Esophagus muscularis mucosa (tissue), 4 donors: Measurements from ENCODE around the gene ATP6V1B1. TPM values are rescaled to one million over a fixed set of nuclear protein-coding genes. Genes with fewer than 3 reads are reported as not detected.

Experiments
- DNase-seq: peaks from one replicate; pipeline ENCODE4 v3.0.0-alpha.2; 2017; ENCODE audit errors: extremely low spot score
- H3K27ac ChIP-seq, 4 donors: fragments of 200-600 bp; sonication (generic); replicated peaks in 1 of 4; 1 replicate in 3 of 4; 2 replicates in 1 of 4; pipeline ENCODE4 v1.5.1; 2016 to 2019; ENCODE audit warnings: mild to moderate bottlenecking in 1 of 4
- H3K27me3 ChIP-seq, 4 donors: fragments of 200-600 bp; sonication (generic); one replicate each; pipeline versions ENCODE4 v1.5.1 to v1.6.0; 2016 to 2019
- H3K36me3 ChIP-seq, 4 donors: fragments of 200-600 bp; sonication (generic); one replicate each; pipeline ENCODE4 v1.5.1; 2016 to 2019
- H3K4me1 ChIP-seq, 4 donors: fragments of 200-600 bp; sonication (generic); one replicate each; pipeline ENCODE4 v1.5.1; 2016 to 2019
- H3K4me3 ChIP-seq, 4 donors: fragments of 200-600 bp; sonication (generic); 1 replicate in 2 of 4; 2 replicates in 2 of 4; pipeline ENCODE4 v1.5.1; 2016 to 2019; ENCODE audit warnings: mild to moderate bottlenecking in 4 of 4, moderate library complexity in 1 of 4
- H3K9me3 ChIP-seq, 4 donors: fragments of 200-600 bp; sonication (generic); 1 replicate in 3 of 4; 2 replicates in 1 of 4; pipeline ENCODE4 v1.5.1; 2016 to 2019
- EP300 ChIP-seq: sonication (generic); formaldehyde crosslinking; IDR thresholded peaks from one replicate; pipeline ENCODE4 v1.6.1; 2017; ENCODE audit warnings: antibody characterized with exemption
- POLR2A ChIP-seq: fragments of 450-650 bp; IDR thresholded peaks from one replicate; pipeline ENCODE4 v1.6.1; 2017; ENCODE audit warnings: antibody characterized with exemption, moderate library complexity, mild to moderate bottlenecking, low read depth
- POLR2AphosphoS5 ChIP-seq, 2 donors: sonication (generic); formaldehyde crosslinking; IDR thresholded peaks; one replicate each; pipeline ENCODE4 v1.6.1; 2017; ENCODE audit warnings: antibody characterized with exemption in 2 of 2
- WGBS: methylation state at CpG from one replicate; pipeline ENCODE4 v1.1.5; 2018; 5-methylcytosine and 5-hydroxymethylcytosine counted together
- intact Hi-C: fragments of 100-400 bp; cut with DNase I; formaldehyde crosslinking; loops from one replicate; pipeline ENCODE4 v1.15.1; 2023
- total RNA-seq, 4 donors: library from RNA; depleted of rRNA; stranded (reverse); fragments of >200 nt; gene quantifications; one replicate each; pipeline versions ENCODE4 v1.1.0 to v1.2.1, GENCODE V29; 2016
- TF ChIP-seq, protein P1 (sequence below), 3 experiments: fragments of 200-600 bp in 2 of 3; fragments of 450-650 bp in 1 of 3; sonication (generic) in 2 of 3; IDR thresholded peaks; one replicate each; pipeline ENCODE4 v1.5.1; 2017 to 2019; ENCODE audit warnings: antibody characterized with exemption in 3 of 3, mild to moderate bottlenecking in 2 of 3, moderate library complexity in 1 of 3

Gene ATP6V1B1
- total RNA-seq, 4 donors from 2014 or later = 0.83 to 1.6 TPM; not detected in 2

DNA sequence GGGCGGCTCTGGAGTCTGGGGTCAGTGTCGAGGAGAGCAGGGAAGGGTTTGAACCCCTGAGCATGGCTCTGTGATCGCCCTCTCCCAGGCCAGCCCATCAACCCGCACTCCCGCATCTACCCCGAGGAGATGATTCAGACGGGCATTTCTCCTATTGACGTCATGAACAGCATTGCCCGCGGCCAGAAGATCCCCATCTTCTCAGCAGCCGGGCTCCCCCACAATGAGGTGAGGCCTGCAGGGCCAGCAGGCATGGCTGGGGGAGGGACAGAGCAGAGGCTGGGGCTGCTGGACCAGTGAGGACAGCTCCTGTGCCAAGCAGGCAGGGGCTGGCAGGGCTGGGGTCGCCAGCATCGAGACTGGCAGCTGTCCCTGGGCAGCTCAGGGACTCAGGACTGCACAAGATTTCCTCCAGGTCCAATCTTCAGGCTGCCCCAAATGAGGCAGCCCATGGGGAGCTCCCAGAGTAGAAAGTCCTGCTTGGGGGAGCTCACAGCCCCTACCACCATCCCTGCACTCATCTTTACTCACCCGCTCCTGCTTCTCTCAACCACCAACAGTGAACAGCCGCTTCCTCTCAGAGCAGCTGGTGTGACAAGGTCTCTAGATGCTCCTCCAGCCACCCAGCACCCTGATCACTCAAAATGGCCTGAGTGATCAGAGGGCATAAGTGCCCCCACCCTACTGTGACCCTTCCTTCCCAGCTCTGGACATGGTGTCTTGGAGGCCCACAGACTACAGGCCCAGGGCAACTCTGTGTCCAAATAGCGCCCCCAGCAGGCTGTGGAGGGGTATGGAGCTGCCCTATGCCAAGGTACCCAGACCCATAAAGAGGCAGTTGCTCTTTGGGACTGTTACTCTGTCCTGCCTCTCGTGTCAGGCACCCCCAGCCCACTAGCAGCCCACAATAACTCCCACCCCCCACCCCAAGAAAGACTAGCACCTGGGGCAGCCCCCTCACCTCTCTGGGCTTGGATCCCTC lies 24.4 kb downstream of the ATP6V1B1 start:
- Histone ChIP-seq H3K9me3 (no peaks in the 10 kb centered on the region), H3K36me3 (no peaks in the 10 kb centered on the region), H3K4me1 (peaks cover 6 to 8% (median 6%) of the 10 kb centered on the region in 4 donors), H3K27ac (no peak overlapping the region), H3K27me3 (peaks cover 0 to 80% (median 5%) of the 10 kb centered on the region in 4 donors), H3K4me3 (no peak overlapping the region)
- intact Hi-C loops = no loop called here
- 74% methylated on average over 9 of the region's 17 CpGs for WGBS
- DNase-seq = peak; percentile 88
- TF ChIP-seq POLR2AphosphoS5 (IDR thresholded peaks at IDR 0.05) (no peak), POLR2A (no peak), EP300 (no peak)
- TF ChIP-seq, protein P1, sequence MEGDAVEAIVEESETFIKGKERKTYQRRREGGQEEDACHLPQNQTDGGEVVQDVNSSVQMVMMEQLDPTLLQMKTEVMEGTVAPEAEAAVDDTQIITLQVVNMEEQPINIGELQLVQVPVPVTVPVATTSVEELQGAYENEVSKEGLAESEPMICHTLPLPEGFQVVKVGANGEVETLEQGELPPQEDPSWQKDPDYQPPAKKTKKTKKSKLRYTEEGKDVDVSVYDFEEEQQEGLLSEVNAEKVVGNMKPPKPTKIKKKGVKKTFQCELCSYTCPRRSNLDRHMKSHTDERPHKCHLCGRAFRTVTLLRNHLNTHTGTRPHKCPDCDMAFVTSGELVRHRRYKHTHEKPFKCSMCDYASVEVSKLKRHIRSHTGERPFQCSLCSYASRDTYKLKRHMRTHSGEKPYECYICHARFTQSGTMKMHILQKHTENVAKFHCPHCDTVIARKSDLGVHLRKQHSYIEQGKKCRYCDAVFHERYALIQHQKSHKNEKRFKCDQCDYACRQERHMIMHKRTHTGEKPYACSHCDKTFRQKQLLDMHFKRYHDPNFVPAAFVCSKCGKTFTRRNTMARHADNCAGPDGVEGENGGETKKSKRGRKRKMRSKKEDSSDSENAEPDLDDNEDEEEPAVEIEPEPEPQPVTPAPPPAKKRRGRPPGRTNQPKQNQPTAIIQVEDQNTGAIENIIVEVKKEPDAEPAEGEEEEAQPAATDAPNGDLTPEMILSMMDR (IDR thresholded peaks at IDR 0.05) = no peak

DNA sequence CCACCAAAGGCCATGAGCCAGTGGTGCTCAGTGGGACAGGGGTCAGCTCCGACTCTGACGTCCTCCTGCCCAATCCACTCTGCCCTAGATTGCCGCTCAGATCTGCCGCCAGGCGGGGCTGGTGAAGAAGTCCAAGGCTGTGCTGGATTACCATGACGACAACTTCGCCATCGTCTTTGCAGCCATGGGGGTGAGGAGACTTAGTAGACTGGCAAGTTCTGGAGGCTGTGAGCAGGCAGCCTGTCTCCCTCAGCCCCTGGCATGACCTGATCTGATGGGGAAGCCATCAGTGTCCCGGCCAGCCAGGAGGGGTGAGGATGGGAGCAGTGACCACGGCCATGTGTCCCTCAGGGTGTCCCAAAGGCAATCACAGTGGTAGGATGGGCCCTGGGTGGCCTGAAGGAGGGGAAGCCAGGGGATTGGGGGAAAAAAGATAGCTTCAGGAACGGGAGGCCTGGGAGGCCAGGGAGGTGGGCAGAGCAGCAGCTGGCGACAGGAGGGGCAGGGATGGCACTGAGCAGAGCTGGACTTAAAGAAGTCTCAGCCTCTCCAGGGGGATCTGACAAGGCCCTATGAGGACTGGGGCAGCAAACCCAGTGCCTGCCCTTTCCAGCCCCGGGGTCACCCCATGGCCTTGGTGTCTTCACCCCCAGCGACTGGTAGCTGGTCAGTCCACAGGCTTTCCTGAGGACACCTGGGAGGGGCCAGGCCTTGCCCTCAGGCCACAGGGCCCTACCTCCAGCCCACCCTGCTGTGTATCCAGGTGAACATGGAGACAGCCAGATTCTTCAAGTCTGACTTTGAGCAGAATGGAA lies 25.3 kb downstream of the ATP6V1B1 start:
- peak; percentile 88 for DNase-seq
- H3K9me3 ChIP-seq = no peaks in the 10 kb centered on the region
- 71% methylated on average over 6 of the region's 14 CpGs for WGBS
- peaks cover 6 to 13% (median 10%) of the 10 kb centered on the region in 4 donors for H3K4me1 ChIP-seq
- no peak overlapping the region for H3K27ac ChIP-seq
- intact Hi-C loops = no loop called here
- H3K4me3 ChIP-seq = no peak overlapping the region
- H3K36me3 ChIP-seq = no peaks in the 10 kb centered on the region
- H3K27me3 ChIP-seq = peaks cover 0 to 86% (median 5%) of the 10 kb centered on the region in 4 donors
- TF ChIP-seq EP300 = no peak
- TF ChIP-seq, protein P1 (IDR thresholded peaks at IDR 0.05) = no peak
- no peak for TF ChIP-seq POLR2AphosphoS5 (IDR thresholded peaks at IDR 0.05)
- no peak for TF ChIP-seq POLR2A

DNA sequence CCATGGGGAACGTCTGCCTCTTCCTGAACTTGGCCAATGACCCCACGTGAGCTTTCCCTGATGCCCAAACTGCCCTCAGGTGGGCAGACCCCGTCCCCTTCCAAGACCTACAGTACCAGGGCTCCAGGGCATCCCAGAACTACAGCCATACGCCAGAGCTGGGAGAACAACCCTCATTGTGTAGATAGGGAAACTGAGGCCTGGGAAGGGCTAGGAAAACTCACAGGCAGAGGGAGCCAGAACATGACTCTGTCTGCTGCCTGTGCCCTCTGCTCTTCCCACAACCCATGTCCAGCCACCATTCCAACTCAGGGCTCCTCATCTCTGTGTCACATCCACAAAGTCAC lies 25.9 kb downstream of the ATP6V1B1 start:
- H3K4me1 ChIP-seq = peaks cover 6 to 13% (median 10%) of the 10 kb centered on the region in 4 donors
- no peaks in the 10 kb centered on the region for H3K9me3 ChIP-seq
- no peak overlapping the region for H3K4me3 ChIP-seq
- H3K36me3 ChIP-seq = no peaks in the 10 kb centered on the region
- WGBS = 95% methylated on average over 4 of the region's 4 CpGs
- intact Hi-C loops = no loop called here
- peaks cover 0 to 86% (median 5%) of the 10 kb centered on the region in 4 donors for H3K27me3 ChIP-seq
- TF ChIP-seq POLR2AphosphoS5 (IDR thresholded peaks at IDR 0.05) (no peak), POLR2A (no peak)
- peak; percentile 21 for DNase-seq
- no peak overlapping the region for H3K27ac ChIP-seq

DNA sequence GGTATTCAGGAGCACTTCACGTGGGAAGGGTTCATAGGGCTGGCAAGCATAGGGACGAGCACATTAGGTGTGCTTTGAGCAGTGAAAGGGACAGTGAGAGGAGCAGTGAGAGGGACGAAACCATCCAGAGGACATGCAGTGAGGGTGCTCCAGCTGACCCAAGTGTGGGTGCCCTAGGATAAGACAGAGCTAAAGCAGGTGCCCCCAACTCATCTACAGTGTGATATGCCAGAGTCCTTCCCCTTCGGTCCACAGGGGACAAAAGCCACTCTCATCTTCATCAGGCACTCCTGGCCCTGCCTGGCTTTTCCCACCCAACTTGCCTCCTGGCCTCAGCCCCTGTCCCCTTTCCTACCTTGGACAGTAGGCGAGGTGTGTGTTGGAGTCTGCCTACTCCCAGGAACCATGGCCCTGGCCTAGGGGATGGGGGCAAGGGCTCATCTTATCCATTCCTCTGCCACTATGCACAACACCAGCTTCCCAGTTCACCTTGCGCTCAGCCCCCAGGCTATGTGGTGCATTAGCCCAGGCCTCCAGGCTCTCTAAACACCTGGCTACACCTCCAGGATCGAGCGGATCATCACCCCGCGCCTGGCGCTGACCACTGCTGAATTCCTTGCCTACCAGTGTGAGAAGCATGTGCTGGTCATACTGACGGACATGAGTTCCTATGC lies 26.6 kb downstream of the ATP6V1B1 start:
- no peak overlapping the region for H3K4me3 ChIP-seq
- peaks cover 0 to 82% (median 5%) of the 10 kb centered on the region in 4 donors for H3K27me3 ChIP-seq
- 79% methylated on average over 9 of the region's 12 CpGs for WGBS
- peak; percentile 83 for DNase-seq
- no peak overlapping the region for H3K27ac ChIP-seq
- TF ChIP-seq POLR2AphosphoS5 (IDR thresholded peaks at IDR 0.05) (no peak), POLR2A (no peak), EP300 (no peak)
- TF ChIP-seq, protein P1 (IDR thresholded peaks at IDR 0.05) = no peak
- intact Hi-C loops = no loop called here
- peaks cover 6 to 13% (median 10%) of the 10 kb centered on the region in 4 donors for H3K4me1 ChIP-seq
- H3K9me3 ChIP-seq = no peaks in the 10 kb centered on the region
- no peaks in the 10 kb centered on the region for H3K36me3 ChIP-seq
